Transverse colon (tissue), 4 donors: Measurements from ENCODE around the gene TGFB1I1. TPM values are rescaled to one million over a fixed set of nuclear protein-coding genes. Genes with fewer than 3 reads are reported as not detected.
A peak's percentile ranks its signal among the peaks of the same experiment; 100 is the strongest.
"Not testable (repeated sequence)": the region's sequence is repeated elsewhere in the genome, so short reads cannot be mapped to it uniquely, and the experiment has no call there.

Experiments
- DNase-seq: peaks from one replicate; pipeline ENCODE4 v3.0.0-alpha.2; 2019
- H3K27ac ChIP-seq, 4 donors: fragments of 200-600 bp; sonication (generic); 2 replicates each; pipeline ENCODE4 v1.5.1; 2016 to 2018; ENCODE audit warnings: inconsistent platforms in 4 of 4
- H3K27me3 ChIP-seq: fragments of 200-600 bp; sonication (generic); 2 replicates; pipeline ENCODE4 v1.5.1; 2017; ENCODE audit warnings: inconsistent platforms
- H3K36me3 ChIP-seq, 4 donors: fragments of 200-600 bp; sonication (generic); 2 replicates each; pipeline ENCODE4 v1.5.1; 2017 to 2019; ENCODE audit warnings: inconsistent platforms in 4 of 4
- H3K4me1 ChIP-seq, 4 donors: fragments of 200-600 bp; sonication (generic); 2 replicates each; pipeline ENCODE4 v1.5.1; 2017 to 2020; ENCODE audit warnings: inconsistent platforms in 4 of 4
- H3K4me3 ChIP-seq, 4 donors: fragments of 200-600 bp; sonication (generic); 1 replicate in 1 of 4; 2 replicates in 3 of 4; pipeline versions ENCODE4 v1.5.1 to v1.6.1; 2017 to 2019; ENCODE audit warnings: inconsistent platforms in 4 of 4
- H3K9me3 ChIP-seq, 2 donors: fragments of 200-600 bp; sonication (generic); 2 replicates each; pipeline ENCODE4 v1.5.1; 2017 to 2019; ENCODE audit warnings: inconsistent platforms in 2 of 2
- EP300 ChIP-seq: sonication (generic); formaldehyde crosslinking; IDR thresholded peaks from one replicate; pipeline ENCODE4 v1.6.1; 2017; ENCODE audit warnings: antibody characterized with exemption, low read depth
- POLR2A ChIP-seq: fragments of 450-650 bp; IDR thresholded peaks from one replicate; pipeline ENCODE4 v1.6.1; 2016; ENCODE audit warnings: antibody characterized with exemption, mild to moderate bottlenecking, moderate library complexity
- POLR2AphosphoS5 ChIP-seq, 3 donors: sonication (generic); formaldehyde crosslinking; IDR thresholded peaks; one replicate each; pipeline ENCODE4 v1.6.1; 2016; ENCODE audit warnings: antibody characterized with exemption in 3 of 3
- WGBS, 2 donors: methylation state at CpG; one replicate each; pipeline ENCODE4 v1.1.5; 2018; ENCODE audit warnings: low coverage in 1 of 2; 5-methylcytosine and 5-hydroxymethylcytosine counted together
- in situ Hi-C, 4 donors: fragments of 200-750 bp; cut with MboI; loops; one replicate each; pipeline versions ENCODE4 v1.15.0 to v1.15.1; 2017; ENCODE audit warnings: low sequenced_read_pairs in 3 of 4, low pct_ligation_motif_present in 1 of 4, low pct_unique_long_range_greater_than_20kb in 1 of 4
- intact Hi-C: fragments of 100-400 bp; cut with DNase I; formaldehyde crosslinking; loops from one replicate; pipeline ENCODE4 v1.15.1; 2023; ENCODE audit warnings: low total_unique reads
- total RNA-seq, 4 donors: library from RNA; depleted of rRNA; stranded (reverse); fragments of >200 nt; gene quantifications; one replicate each; pipeline ENCODE4 v1.1.0, GENCODE V29; 2016
- TF ChIP-seq, protein P1 (sequence below), 5 experiments: fragments of 200-600 bp in 3 of 5; fragments of 450-650 bp in 2 of 5; sonication (generic) in 3 of 5; IDR thresholded peaks; 1 replicate in 2 of 5; 2 replicates in 3 of 5; pipeline ENCODE4 v1.5.1; 2016 to 2017; ENCODE audit warnings: antibody characterized with exemption in 5 of 5, inconsistent platforms in 3 of 5, mild to moderate bottlenecking in 2 of 5, moderate library complexity in 1 of 5

Gene TGFB1I1
- total RNA-seq, 4 donors from 2014 or later = 43.0 to 102 (median 61.4) TPM

DNA sequence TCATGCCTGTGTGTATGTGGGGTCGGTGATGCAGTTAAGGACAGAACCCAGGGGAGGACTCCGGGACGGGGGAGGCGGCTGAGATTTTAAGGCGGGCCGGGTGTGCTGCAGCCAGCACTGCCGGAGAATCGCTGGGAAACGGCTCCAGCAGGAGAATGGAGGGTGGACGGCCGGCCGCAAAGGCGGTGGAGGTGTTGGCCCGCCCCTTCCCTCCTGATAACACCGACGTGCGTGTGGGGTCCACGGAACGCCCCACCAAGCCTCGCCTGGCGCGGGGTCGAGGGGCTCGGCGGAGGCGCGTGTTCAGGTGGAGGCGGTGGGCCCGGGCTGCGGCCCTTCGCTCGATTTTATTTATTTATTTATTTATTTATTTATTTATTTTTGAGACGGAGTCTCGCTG, 30.0 kb upstream of the TGFB1I1 start:
- TF ChIP-seq, protein P1, sequence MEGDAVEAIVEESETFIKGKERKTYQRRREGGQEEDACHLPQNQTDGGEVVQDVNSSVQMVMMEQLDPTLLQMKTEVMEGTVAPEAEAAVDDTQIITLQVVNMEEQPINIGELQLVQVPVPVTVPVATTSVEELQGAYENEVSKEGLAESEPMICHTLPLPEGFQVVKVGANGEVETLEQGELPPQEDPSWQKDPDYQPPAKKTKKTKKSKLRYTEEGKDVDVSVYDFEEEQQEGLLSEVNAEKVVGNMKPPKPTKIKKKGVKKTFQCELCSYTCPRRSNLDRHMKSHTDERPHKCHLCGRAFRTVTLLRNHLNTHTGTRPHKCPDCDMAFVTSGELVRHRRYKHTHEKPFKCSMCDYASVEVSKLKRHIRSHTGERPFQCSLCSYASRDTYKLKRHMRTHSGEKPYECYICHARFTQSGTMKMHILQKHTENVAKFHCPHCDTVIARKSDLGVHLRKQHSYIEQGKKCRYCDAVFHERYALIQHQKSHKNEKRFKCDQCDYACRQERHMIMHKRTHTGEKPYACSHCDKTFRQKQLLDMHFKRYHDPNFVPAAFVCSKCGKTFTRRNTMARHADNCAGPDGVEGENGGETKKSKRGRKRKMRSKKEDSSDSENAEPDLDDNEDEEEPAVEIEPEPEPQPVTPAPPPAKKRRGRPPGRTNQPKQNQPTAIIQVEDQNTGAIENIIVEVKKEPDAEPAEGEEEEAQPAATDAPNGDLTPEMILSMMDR (IDR thresholded peaks at IDR 0.05) = no peak
- TF ChIP-seq EP300 = no peak
- Histone ChIP-seq H3K9me3 (no peaks in the 10 kb centered on the region), H3K27ac (peak overlapping the region in 3 of 4 donors; percentile 83 to 93 (median 88)), H3K4me1 (peaks cover 0 to 11% (median 4%) of the 10 kb centered on the region in 4 donors), H3K4me3 (peak overlapping the region in 3 of 4 donors; percentile 50 to 65 (median 59)), H3K27me3 (no peaks in the 10 kb centered on the region), H3K36me3 (no peaks in the 10 kb centered on the region)
- 86% methylated on average over 34 of the region's 34 CpGs; no CpG with 5 or more reads in 1 of the 2 donors for WGBS, 2 donors
- intact Hi-C loops (loop anchor here (10.0 kb wide), 1 partner anchor 257 kb away; the partner anchor contains the start of gene FUS), in situ Hi-C loops (loop anchor here (10.0 to 25.0 kb wide), 4 partner anchors 247 to 455 kb away; partner anchors contain the start of genes HSD3B7 (in 2 of the 4) and FUS (in 1 of the 4))
- no peak for DNase-seq

DNA sequence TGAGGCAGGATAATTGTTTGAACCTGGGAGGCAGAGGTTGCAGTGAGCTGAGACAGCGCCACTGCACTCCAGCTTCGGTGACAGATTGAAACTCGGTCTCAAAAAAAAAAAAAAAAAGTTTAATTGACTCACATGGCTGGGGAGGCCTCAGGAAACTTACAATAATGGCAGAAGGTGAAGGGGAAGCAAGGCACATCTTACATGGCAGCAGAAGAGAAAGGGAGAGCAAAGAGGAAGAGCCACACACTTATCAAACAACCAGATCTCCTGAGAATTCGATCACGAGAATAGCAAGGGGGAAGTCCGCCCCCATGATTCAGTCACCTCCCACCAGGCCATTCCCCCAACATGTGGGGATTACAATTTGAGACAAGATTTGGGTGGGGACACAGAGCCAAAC, 26.0 kb upstream of the TGFB1I1 start:
- H3K27me3 ChIP-seq, DNase-seq, H3K27ac ChIP-seq, H3K9me3 ChIP-seq, H3K36me3 ChIP-seq, H3K4me3 ChIP-seq: not testable (repeated sequence)
- intact Hi-C loops = loop anchor here (10.0 kb wide), 1 partner anchor 261 kb away; the partner anchor contains the start of gene FUS
- 57 to 81% methylated on average over 3 to 6 of the region's 6 CpGs for WGBS, 2 donors
- H3K4me1 ChIP-seq = peaks cover 0 to 11% (median 4%) of the 10 kb centered on the region in 4 donors
- in situ Hi-C loops = loop anchor here (10.0 to 25.0 kb wide), 4 partner anchors 251 to 459 kb away; partner anchors contain the start of genes HSD3B7 (in 2 of the 4) and FUS (in 1 of the 4)

DNA sequence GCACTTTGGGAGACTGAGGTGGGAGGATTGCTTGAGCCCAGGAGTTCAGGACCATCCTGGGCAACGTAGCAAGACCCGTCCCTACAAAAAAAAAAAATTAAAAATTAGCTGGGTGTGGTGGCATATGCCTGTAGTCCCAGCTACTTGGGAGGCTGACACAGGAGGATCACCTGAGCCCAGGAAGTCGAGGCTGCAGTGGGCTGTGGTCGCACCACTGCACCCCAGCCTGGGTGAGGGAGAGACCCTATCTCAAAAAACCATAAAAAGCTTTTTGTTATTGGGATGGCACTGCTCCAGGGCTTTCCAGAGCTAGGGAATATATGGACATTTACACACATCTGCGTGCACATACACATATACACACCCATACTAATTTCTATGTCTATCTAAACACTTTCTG, 20.8 kb upstream of the TGFB1I1 start:
- H3K36me3 ChIP-seq = no peaks in the 10 kb centered on the region
- intact Hi-C loops = no loop called here
- DNase-seq = no peak
- peaks cover 23 to 50% (median 40%) of the 10 kb centered on the region in 4 donors for H3K4me1 ChIP-seq
- H3K27me3 ChIP-seq = no peaks in the 10 kb centered on the region
- H3K27ac ChIP-seq = peak overlapping the region in 2 of 4 donors; percentile 56 to 73
- H3K4me3 ChIP-seq = no peak overlapping the region
- TF ChIP-seq POLR2AphosphoS5 (IDR thresholded peaks at IDR 0.05) = no peak
- TF ChIP-seq, protein P1 (IDR thresholded peaks at IDR 0.05) = no peak
- TF ChIP-seq EP300 = no peak
- TF ChIP-seq POLR2A = no peak
- H3K9me3 ChIP-seq = no peaks in the 10 kb centered on the region
- 60 to 82% methylated on average over 1 to 5 of the region's 5 CpGs for WGBS, 2 donors
- in situ Hi-C loops = loop anchor here in 2 of 4 donors (25.0 kb wide), 2 partner anchors 436 to 464 kb away; partner anchors contain the start of gene HSD3B7 (in 1 of the 2)

DNA sequence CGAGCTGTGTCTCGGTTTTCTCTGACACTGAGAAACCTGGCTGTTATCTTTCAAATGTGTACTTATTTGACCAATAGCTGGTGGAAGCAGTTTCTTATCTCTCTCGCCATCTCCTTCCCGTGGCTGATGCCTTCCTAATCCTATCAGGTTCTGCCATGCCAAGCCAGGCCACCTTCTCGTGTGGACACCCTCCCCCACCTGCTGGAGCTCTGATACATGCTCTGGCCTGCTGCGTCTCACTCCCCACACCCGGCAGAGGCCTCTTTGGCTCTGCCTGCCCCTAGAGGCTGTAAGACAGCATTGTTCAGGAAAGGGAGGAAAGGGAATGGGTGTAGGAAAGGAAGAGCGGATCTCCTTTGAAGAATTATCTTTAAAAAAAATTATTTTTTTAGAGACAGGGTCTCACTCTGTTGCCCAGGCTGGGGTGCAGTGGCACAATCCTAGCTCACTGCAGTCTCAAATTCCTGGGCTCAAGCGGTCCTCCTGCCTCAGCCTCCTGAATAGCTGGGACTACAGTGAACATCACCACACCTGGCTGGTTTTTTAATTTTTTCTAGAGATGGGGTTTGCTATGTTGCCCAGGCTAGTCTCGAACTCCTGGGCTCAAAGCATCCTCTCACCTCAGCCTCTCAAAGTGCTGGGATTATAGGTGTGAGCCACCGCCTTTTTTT, 20.1 kb upstream of the TGFB1I1 start:
- no peaks in the 10 kb centered on the region for H3K9me3 ChIP-seq
- in situ Hi-C loops (loop anchor here in 2 of 4 donors (25.0 kb wide), 2 partner anchors 435 to 465 kb away; partner anchors contain the start of gene HSD3B7 (in 1 of the 2)), intact Hi-C loops (no loop called here)
- no peak for DNase-seq
- TF ChIP-seq, protein P1 (IDR thresholded peaks at IDR 0.05) = peak; percentile 39 to 67 (median 55)
- TF ChIP-seq POLR2A (no peak), POLR2AphosphoS5 (IDR thresholded peaks at IDR 0.05) (peak in 1 of 3 donors; percentile 35), EP300 (no peak)
- no peak overlapping the region for H3K4me3 ChIP-seq
- H3K27ac ChIP-seq = peak overlapping the region; percentile 56 to 73 (median 67)
- 49 to 71% methylated on average over 6 to 11 of the region's 11 CpGs for WGBS, 2 donors
- H3K36me3 ChIP-seq = no peaks in the 10 kb centered on the region
- H3K27me3 ChIP-seq = no peaks in the 10 kb centered on the region
- peaks cover 26 to 56% (median 45%) of the 10 kb centered on the region in 4 donors for H3K4me1 ChIP-seq
